HUES64 (cell line): Measurements from ENCODE around the gene MRE11.
"Not testable (repeated sequence)": the region's sequence is repeated elsewhere in the genome, so short reads cannot be mapped to it uniquely, and the experiment has no call there.

Source experiments
- H3K27ac ChIP-seq: 2 replicates; pipeline ENCODE4 v1.7.0; 2013; ENCODE audit warnings: low read depth, low read length, inconsistent platforms
- H3K27me3 ChIP-seq: 2 replicates; pipeline ENCODE4 v1.6.1; 2013; ENCODE audit warnings: mild to moderate bottlenecking, low read length; ENCODE audit not compliant: insufficient read depth
- H3K36me3 ChIP-seq: 2 replicates; pipeline ENCODE4 v1.6.1; 2013; ENCODE audit warnings: mild to moderate bottlenecking, low read length; ENCODE audit not compliant: insufficient read depth
- H3K4me1 ChIP-seq: 2 replicates; pipeline ENCODE4 v1.6.1; 2013; ENCODE audit warnings: mild to moderate bottlenecking, low read length, moderate library complexity; ENCODE audit not compliant: insufficient read depth
- H3K4me3 ChIP-seq: 2 replicates; pipeline ENCODE4 v1.5.1; 2013; ENCODE audit warnings: mild to moderate bottlenecking, low read length, moderate library complexity
- H3K9ac ChIP-seq: 2 replicates; pipeline ENCODE4 v1.6.1; 2013; ENCODE audit warnings: mild to moderate bottlenecking, low read depth, low read length
- H3K9me3 ChIP-seq: 2 replicates; pipeline ENCODE4 v1.6.1; 2013; ENCODE audit warnings: low read depth, low read length; ENCODE audit not compliant: insufficient read depth
- WGBS: fragments of 150-250, 120-280 bp; methylation state at CpG from one replicate; pipeline ENCODE4 v1.1.7; 2013; ENCODE audit warnings: missing lambda C conversion rate; 5-methylcytosine and 5-hydroxymethylcytosine counted together

The MRE11 gene

GRCh38 chr11:94376841-94377240, 116.8 kb downstream of the MRE11 start:
- WGBS = 93% methylated on average over 1 of the region's 1 CpG
- no peaks in the 10 kb centered on the region for H3K4me1 ChIP-seq
- no peaks in the 10 kb centered on the region for H3K27me3 ChIP-seq
- H3K9ac ChIP-seq = no peak overlapping the region
- H3K4me3 ChIP-seq = no peak overlapping the region
- no peak overlapping the region for H3K27ac ChIP-seq
- H3K9me3 ChIP-seq = no peaks in the 10 kb centered on the region
- no peaks in the 10 kb centered on the region for H3K36me3 ChIP-seq

- H3K4me3 ChIP-seq, H3K9me3 ChIP-seq, H3K9ac ChIP-seq, H3K4me1 ChIP-seq, H3K36me3 ChIP-seq, H3K27me3 ChIP-seq, H3K27ac ChIP-seq: not testable (repeated sequence)
- 95% methylated on average over 6 of the region's 6 CpGs for WGBS
Observed at GRCh38 chr11:94370576-94370975, 123.1 kb downstream of the MRE11 start.
